Kidney epithelial cell (primary cell): ENCODE results near the gene BIN2. TPM values are rescaled to one million over a fixed set of nuclear protein-coding genes. Genes with fewer than 3 reads are reported as not detected.
"Not testable (repeated sequence)": the region's sequence is repeated elsewhere in the genome, so short reads cannot be mapped to it uniquely, and the experiment has no call there.

Experiments
- DNase-seq: peaks from one replicate; pipeline ENCODE4 v3.0.0-alpha.2; 2010; ENCODE audit warnings: low read depth
- H3K27me3 ChIP-seq: 2 replicates; pipeline ENCODE4 v1.6.0; 2011; ENCODE audit warnings: low read length; ENCODE audit not compliant: control insufficient read depth, insufficient read depth
- H3K36me3 ChIP-seq: 2 replicates; pipeline ENCODE4 v1.5.1; 2011; ENCODE audit warnings: low read length; ENCODE audit not compliant: control insufficient read depth, insufficient read depth
- H3K4me3 ChIP-seq: 2 replicates; pipeline ENCODE4 v1.5.1; 2011; ENCODE audit warnings: low read depth, mild to moderate bottlenecking, control low read depth, low read length
- total RNA-seq: library from RNA; depleted of rRNA; stranded (reverse); fragments of >200 nt; gene quantifications from 2 replicates; pipeline ENCODE4 v1.2.3, GENCODE V29; 2015
- TF ChIP-seq, protein P1 (sequence below): IDR thresholded peaks from 2 replicates; pipeline ENCODE4 v1.5.1; 2011; ENCODE audit warnings: mild to moderate bottlenecking, moderate library complexity, low read length, control low read depth, inconsistent platforms; ENCODE audit not compliant: insufficient read depth, poor library complexity, severe bottlenecking

Gene BIN2
- total RNA-seq, 1 donor from 2014 or later, result not detected

- DNase-seq, result no peak
- Histone ChIP-seq H3K4me3 (no peak overlapping the region), H3K27me3 (no peaks in the 10 kb centered on the region), H3K36me3 (no peaks in the 10 kb centered on the region)
- TF ChIP-seq, protein P1, sequence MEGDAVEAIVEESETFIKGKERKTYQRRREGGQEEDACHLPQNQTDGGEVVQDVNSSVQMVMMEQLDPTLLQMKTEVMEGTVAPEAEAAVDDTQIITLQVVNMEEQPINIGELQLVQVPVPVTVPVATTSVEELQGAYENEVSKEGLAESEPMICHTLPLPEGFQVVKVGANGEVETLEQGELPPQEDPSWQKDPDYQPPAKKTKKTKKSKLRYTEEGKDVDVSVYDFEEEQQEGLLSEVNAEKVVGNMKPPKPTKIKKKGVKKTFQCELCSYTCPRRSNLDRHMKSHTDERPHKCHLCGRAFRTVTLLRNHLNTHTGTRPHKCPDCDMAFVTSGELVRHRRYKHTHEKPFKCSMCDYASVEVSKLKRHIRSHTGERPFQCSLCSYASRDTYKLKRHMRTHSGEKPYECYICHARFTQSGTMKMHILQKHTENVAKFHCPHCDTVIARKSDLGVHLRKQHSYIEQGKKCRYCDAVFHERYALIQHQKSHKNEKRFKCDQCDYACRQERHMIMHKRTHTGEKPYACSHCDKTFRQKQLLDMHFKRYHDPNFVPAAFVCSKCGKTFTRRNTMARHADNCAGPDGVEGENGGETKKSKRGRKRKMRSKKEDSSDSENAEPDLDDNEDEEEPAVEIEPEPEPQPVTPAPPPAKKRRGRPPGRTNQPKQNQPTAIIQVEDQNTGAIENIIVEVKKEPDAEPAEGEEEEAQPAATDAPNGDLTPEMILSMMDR, result no peak
Observed at GRCh38 chr12:51295651-51296050, 28.3 kb downstream of the BIN2 start.

DNA sequence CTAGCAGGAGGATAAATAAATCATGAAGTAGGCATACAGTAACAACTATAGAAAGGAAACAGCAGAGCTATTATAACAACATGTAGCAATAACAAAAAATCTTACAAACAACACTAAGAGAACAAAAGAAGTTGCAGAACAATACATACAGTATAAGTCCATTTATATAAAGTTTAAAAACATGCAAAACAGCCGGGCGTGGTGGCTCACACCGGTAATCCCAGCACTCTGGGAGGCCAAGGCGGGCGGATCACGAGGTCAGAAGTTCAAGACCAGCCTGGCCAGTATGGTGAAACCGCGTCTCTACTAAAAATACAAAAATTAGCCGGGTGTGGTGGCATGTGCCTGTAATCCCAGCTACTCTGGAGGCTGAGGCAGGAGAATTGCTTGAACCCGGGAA lies 29.9 kb downstream of the BIN2 start:
- H3K27me3 ChIP-seq, H3K4me3 ChIP-seq, H3K36me3 ChIP-seq, DNase-seq: not testable (repeated sequence)

GRCh38 chr12:51293696-51294095 lies 30.3 kb downstream of the BIN2 start:
- TF ChIP-seq, protein P1, result no peak
- H3K36me3 ChIP-seq, result no peaks in the 10 kb centered on the region
- H3K27me3 ChIP-seq, result no peaks in the 10 kb centered on the region
- no peak for DNase-seq
- H3K4me3 ChIP-seq, result no peak overlapping the region

DNA sequence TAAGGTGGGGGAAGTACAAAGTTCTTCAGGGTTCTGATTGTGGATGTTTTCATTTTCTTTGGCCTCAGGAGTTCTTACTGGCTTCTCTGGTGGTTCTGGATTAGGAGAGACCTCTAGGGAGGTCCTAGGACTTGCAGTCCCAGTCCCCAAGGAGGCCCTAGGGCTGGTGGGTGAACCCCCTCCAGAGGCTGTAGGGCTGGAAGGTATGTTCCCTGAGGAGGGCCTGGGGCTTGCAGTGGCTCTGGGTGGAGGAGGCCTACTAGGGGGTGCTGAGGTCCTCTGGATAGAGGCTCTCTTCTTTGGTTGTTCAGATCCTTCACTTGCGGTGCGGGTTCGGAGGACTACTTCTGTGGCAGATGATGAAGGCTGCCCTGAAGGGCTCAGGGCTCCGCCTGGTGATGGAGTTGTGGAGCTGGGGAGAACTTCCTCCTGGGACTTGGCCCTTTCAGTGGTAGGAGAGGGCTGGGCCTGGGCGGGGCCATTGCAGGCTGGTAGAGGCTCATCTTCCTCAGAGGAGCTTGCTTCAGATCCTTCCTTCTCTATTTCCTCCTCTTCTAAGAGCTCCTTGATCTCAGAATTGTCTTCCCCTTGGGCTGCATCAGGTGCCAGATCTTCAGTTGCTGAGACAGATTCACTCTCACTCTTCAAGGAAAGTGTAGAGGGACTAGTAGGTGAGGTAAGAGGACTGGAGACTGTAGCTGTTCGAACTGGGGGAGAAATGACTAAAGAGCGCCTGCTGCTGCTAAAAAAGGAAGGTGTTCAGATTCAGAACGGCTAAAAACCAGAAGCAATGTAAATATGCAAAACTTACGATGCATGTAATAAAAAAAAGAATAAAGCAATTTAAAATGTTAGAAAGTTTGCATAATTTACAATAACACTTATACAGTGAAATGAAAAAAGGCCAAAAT lies 32.1 kb downstream of the BIN2 start:
- not testable (repeated sequence) for DNase-seq

GRCh38 chr12:51285843-51286242 lies 38.1 kb downstream of the BIN2 start:
- Histone ChIP-seq H3K36me3 (no peaks in the 10 kb centered on the region), H3K4me3 (no peak overlapping the region), H3K27me3 (no peaks in the 10 kb centered on the region)
- TF ChIP-seq, protein P1, result no peak
- DNase-seq, result no peak

More for the DNA sequence above, 32.1 kb downstream of the BIN2 start:
- not testable (repeated sequence) for H3K36me3 ChIP-seq, H3K4me3 ChIP-seq, H3K27me3 ChIP-seq

DNA sequence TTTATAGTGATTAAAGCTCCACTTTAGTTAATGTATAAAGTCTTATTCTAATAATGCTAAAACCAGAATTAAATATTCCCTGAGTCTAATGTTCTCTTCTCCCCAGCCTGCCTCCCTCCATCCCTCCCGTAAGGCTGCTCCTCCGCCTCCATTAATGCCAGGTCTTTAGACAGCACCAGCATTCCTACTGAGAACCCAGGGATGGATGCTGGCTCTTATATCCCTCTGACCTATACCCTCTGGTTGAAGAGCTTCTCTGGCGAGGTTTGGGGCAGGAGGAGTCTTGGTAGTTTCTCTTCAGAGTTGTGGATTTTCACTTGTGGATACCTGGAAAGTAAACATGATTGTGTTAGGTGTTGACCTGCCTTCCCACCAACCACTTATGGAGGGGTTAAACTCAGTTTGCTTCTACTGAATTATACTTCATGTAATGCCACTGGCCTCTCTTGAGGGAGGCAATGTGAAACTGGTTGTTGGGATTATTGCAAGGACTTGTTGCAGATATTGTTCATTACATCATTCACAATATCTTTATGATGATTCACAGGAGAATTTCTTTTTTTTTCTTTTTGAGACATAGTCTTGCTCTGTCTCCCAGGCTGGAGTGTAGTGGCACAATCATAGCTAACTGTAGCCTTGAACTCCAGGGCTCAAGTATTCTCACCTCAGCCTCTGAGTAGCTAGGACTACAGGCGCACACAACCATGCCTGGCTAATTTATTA lies 42.6 kb downstream of the BIN2 start:
- no peak for DNase-seq
- Histone ChIP-seq H3K4me3 (no peak overlapping the region), H3K36me3 (no peaks in the 10 kb centered on the region), H3K27me3 (no peaks in the 10 kb centered on the region)
- TF ChIP-seq, protein P1, result no peak

DNA sequence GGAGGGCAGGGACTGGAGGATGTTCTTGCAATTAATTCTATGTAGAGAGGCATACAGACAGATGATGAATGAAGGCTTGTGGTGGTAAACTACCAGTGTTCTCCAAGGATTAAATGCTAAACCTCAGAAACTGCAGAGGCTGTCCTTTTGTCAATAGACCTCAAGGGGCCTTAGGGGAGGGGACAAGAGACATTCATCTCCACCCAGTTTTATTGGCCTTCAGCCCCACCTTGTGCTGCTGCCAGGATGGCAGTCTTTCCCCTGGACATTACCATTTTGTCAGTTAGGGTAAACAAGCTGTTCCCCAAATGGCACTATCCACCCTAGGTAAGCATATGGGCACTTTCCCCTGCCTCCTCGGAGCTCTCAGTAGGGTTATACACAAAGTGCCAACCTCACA lies 48.9 kb downstream of the BIN2 start:
- TF ChIP-seq, protein P1, result no peak
- DNase-seq, result no peak
- Histone ChIP-seq H3K27me3 (no peaks in the 10 kb centered on the region), H3K4me3 (no peak overlapping the region), H3K36me3 (no peaks in the 10 kb centered on the region)

DNA sequence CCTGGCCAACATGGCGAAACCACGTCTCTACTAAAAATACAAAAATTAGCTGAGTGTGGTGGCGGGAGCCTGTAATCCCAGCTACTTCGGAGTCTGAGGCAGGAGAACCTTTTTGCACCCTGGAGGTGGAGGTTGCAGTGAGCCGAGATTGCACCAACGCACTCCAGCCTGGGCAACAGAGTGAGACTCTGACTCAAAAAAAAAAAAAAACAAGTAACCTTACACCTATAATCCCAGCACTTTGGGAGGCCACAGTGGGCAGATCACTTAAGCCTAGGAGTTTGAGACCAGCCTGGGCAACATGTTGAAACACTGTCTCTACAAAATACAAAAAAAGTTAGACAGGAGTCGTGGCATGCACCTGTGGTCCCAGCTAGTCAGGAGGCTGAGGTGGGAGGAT lies 51.2 kb downstream of the BIN2 start:
- not testable (repeated sequence) for H3K4me3 ChIP-seq, DNase-seq, H3K27me3 ChIP-seq

More for the DNA sequence above, 51.2 kb downstream of the BIN2 start:
- H3K36me3 ChIP-seq, result not testable (repeated sequence)
